ENCODE measurements around the gene EXOSC3.

- TF ChIP-seq, protein P1, sequence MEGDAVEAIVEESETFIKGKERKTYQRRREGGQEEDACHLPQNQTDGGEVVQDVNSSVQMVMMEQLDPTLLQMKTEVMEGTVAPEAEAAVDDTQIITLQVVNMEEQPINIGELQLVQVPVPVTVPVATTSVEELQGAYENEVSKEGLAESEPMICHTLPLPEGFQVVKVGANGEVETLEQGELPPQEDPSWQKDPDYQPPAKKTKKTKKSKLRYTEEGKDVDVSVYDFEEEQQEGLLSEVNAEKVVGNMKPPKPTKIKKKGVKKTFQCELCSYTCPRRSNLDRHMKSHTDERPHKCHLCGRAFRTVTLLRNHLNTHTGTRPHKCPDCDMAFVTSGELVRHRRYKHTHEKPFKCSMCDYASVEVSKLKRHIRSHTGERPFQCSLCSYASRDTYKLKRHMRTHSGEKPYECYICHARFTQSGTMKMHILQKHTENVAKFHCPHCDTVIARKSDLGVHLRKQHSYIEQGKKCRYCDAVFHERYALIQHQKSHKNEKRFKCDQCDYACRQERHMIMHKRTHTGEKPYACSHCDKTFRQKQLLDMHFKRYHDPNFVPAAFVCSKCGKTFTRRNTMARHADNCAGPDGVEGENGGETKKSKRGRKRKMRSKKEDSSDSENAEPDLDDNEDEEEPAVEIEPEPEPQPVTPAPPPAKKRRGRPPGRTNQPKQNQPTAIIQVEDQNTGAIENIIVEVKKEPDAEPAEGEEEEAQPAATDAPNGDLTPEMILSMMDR (IDR thresholded peaks at IDR 0.05), result no peak
- no peak for TF ChIP-seq EZH2 (IDR thresholded peaks at IDR 0.05)
- no peak for TF ChIP-seq EZH2phosphoT487 (IDR thresholded peaks at IDR 0.05)
Measured at GRCh38 chr9:37827483-37828165, 42.8 kb upstream of the EXOSC3 start.

All from neural progenitor cell (in vitro differentiated cells).